Measurements from ENCODE around the gene PRRG2. TPM values are rescaled to one million over a fixed set of nuclear protein-coding genes. Genes with fewer than 3 reads are reported as not detected.

Gene PRRG2
- total and polyA plus RNA-seq, 9 of the 15 experiments (the other 6 are each of a cell fraction or from before 2014, with no cell fraction given) = 0.06 to 1.1 (median 0.33) TPM

DNA sequence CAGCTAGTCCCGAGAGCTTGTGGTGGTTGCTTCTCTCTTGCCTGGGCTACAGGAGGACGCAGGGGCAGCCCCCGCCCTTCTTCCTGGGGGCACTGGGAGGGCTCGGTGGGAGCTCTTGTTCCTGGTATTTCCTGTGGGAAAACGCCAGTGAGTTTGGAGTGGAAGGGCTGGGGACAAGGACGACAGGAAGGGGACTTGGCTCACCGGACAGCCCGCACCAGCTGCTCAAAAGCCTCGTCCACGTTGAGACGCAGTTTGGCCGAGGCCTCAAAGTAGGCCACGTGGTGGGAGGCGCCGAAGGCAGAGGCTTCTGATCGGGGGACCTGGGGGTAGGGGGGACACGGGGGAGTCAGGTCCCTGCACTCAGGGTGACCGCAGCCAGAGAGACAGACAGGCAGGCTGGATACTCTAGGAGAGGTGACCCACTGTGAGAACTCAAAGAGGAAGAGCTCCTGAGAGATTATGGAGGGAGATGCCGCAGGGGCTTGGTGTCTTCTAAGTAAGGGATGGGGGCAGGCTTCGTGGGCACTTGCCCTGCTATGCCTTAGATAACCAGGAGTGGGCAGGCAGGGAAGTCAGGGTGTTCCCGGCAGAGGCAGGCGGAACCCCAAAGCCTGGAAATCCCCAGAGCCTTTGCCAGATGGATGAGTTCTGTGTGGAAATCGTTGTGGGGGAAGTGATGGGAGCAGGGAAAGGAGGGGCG lies 54.6 kb downstream of the PRRG2 start:
- TF ChIP-seq CSDE1 (IDR thresholded peaks at IDR 0.05) (no peak), POLR2G (IDR thresholded peaks at IDR 0.05; ENCODE audit: low read depth, low read length) (peak; percentile 41; the same call in 1 of the 2 replicates)
- TF ChIP-seq, protein P1, sequence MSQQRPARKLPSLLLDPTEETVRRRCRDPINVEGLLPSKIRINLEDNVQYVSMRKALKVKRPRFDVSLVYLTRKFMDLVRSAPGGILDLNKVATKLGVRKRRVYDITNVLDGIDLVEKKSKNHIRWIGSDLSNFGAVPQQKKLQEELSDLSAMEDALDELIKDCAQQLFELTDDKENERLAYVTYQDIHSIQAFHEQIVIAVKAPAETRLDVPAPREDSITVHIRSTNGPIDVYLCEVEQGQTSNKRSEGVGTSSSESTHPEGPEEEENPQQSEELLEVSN (IDR thresholded peaks at IDR 0.05; ENCODE audit: borderline replicate concordance in 1 of 2, extremely low read depth in 1 of 2, insufficient read depth in 1 of 2, insufficient read length in 1 of 2, low read depth in 1 of 2, low read length in 1 of 2, poor library complexity in 1 of 2, severe bottlenecking in 1 of 2) = peak in 1 of 2 experiments; percentile 21
- ChIA-PET POLR2A (interaction anchor here (0.7 kb wide), 1 partner anchor 45 kb away, joined by 3 read pairs; no protein-coding TSS in a partner anchor), CTCF (ENCODE audit: low intra/inter-chr PET ratio) (no interaction called here)
- Histone ChIP-seq H3K9ac (ENCODE audit: insufficient read depth in 1 of 2, low read depth in 2 of 2, low read length in 2 of 2) (peak overlapping the region in 1 of 2 experiments; percentile 73; a peak in 2 of 4 replicates), H3K9me1 (ENCODE audit: control insufficient read depth, insufficient read depth, low read length) (no peaks in the 10 kb centered on the region), H3K79me2 (ENCODE audit: control insufficient read depth, insufficient read depth, low read length) (no peaks in the 10 kb centered on the region), H3K36me3 (ENCODE audit: control insufficient read depth, insufficient read depth, low read length) (no peaks in the 10 kb centered on the region), H2AFZ (ENCODE audit: low read depth, low read length) (no peak overlapping the region), H3K27me3 (ENCODE audit: control insufficient read depth in 2 of 2, insufficient read depth in 2 of 2, low read length in 2 of 2) (no peaks in the 10 kb centered on the region), H4K20me1 (replicated peaks; ENCODE audit: control insufficient read depth, insufficient read depth, low read length) (no peaks in the 10 kb centered on the region), H3K9me3 (replicated peaks; ENCODE audit: control insufficient read depth, insufficient read depth, low read depth, low read length) (no peaks in the 10 kb centered on the region), H3K4me2 (ENCODE audit: insufficient read depth, low read length) (no peak overlapping the region), H3K4me3 (no peak overlapping the region), H3K27ac (ENCODE audit: extremely low read depth, low read depth, low read length) (no peak overlapping the region), H3K4me1 (replicated peaks in 1 of 2; ENCODE audit: control insufficient read depth in 2 of 2, insufficient read depth in 2 of 2, low read length in 2 of 2) (peaks cover 16 to 47% of the 10 kb centered on the region in 2 experiments)
- 49% methylated on average over 21 of the region's 24 CpGs for WGBS (ENCODE audit: insufficient coverage, low coverage, missing lambda C conversion rate)
- in situ Hi-C loops (cut with MboI) (no loop called here), intact Hi-C loops (cut with micrococcal nuclease) (no loop called here)
- no peak for ATAC-seq
- no peak for DNase-seq (ENCODE audit: extremely low read depth in 1 of 4, low spot score in 3 of 4)
- no peak for FAIRE-seq
- no TSS peak for BruUV-seq (replicated peaks)
